CMK (cell line): ENCODE results near the gene PRKACG.
A peak's percentile ranks its signal among the peaks of the same experiment; 100 is the strongest.
"Not testable (repeated sequence)": the region's sequence is repeated elsewhere in the genome, so short reads cannot be mapped to it uniquely, and the experiment has no call there.

ENCODE experiments used
- DNase-seq: peaks from one replicate; pipeline ENCODE4 v3.0.0-alpha.2; 2010; ENCODE audit warnings: low read depth

The PRKACG gene

GRCh38 chr9:69014013-69014412, at the start of gene PRKACG:
PRKACG (minus strand) TSS chr9:69014113; CDS start chr9:69014092, 21 bp downstream.
- no peak for DNase-seq

GRCh38 chr9:69062195-69062594, 48.3 kb upstream of the PRKACG start:
- DNase-seq: no peak

- DNase-seq: no peak
Observed at GRCh38 chr9:69060766-69061165, 46.9 kb upstream of the PRKACG start.

GRCh38 chr9:69058101-69058500, 44.2 kb upstream of the PRKACG start:
- DNase-seq: no peak

- DNase-seq: no peak
Observed at GRCh38 chr9:69056191-69056815, 42.4 kb upstream of the PRKACG start.

- DNase-seq: no peak
Observed at GRCh38 chr9:69054989-69055388, 41.1 kb upstream of the PRKACG start.

GRCh38 chr9:69050936-69051335, 37.0 kb upstream of the PRKACG start:
- not testable (repeated sequence) for DNase-seq

- no peak for DNase-seq
Observed at GRCh38 chr9:69049094-69049493, 35.2 kb upstream of the PRKACG start.

GRCh38 chr9:69047371-69047770, 33.5 kb upstream of the PRKACG start:
- DNase-seq: no peak

GRCh38 chr9:69046723-69047122, 32.8 kb upstream of the PRKACG start:
- DNase-seq: no peak

- DNase-seq: no peak
Observed at GRCh38 chr9:69045821-69046220, 31.9 kb upstream of the PRKACG start.

GRCh38 chr9:69044240-69045219, 30.6 kb upstream of the PRKACG start:
- DNase-seq: no peak

- DNase-seq: no peak
Observed at GRCh38 chr9:69040646-69041045, 26.7 kb upstream of the PRKACG start.

GRCh38 chr9:69036799-69037198, 22.9 kb upstream of the PRKACG start:
- no peak for DNase-seq

GRCh38 chr9:69036309-69036708, 22.4 kb upstream of the PRKACG start:
- DNase-seq: no peak

- DNase-seq: no peak
Observed at GRCh38 chr9:69035438-69036308, 21.8 kb upstream of the PRKACG start, which contains the start of gene FXN. FXN (plus strand) TSS chr9:69035752; CDS start chr9:69035783, 31 bp downstream.

GRCh38 chr9:69034071-69034470, 20.2 kb upstream of the PRKACG start:
- no peak for DNase-seq

GRCh38 chr9:69030851-69031645, 17.1 kb upstream of the PRKACG start:
- DNase-seq: no peak

GRCh38 chr9:69029535-69029934, 15.6 kb upstream of the PRKACG start:
- no peak for DNase-seq

GRCh38 chr9:69028754-69029153, 14.8 kb upstream of the PRKACG start:
- DNase-seq: peak; percentile 53

- DNase-seq: no peak
Observed at GRCh38 chr9:69027355-69028097, 13.6 kb upstream of the PRKACG start.
